Vagina (tissue), 2 donors: ENCODE data around the gene EPB41. TPM values are rescaled to one million over a fixed set of nuclear protein-coding genes. Genes with fewer than 3 reads are reported as not detected.

Experiments used
- DNase-seq, 2 donors: peaks; one replicate each; pipeline ENCODE4 v3.0.0-alpha.2; 2017; ENCODE audit errors: extremely low spot score in 2 of 2
- H3K27ac ChIP-seq: fragments of 200-600 bp; sonication (generic); one replicate; pipeline ENCODE4 v1.5.1; 2019
- H3K27me3 ChIP-seq: fragments of 200-600 bp; sonication (generic); one replicate; pipeline ENCODE4 v1.5.1; 2019
- H3K36me3 ChIP-seq, 2 donors: fragments of 200-600 bp; sonication (generic); one replicate each; pipeline ENCODE4 v1.5.1; 2017 to 2019
- H3K4me1 ChIP-seq: fragments of 200-600 bp; sonication (generic); one replicate; pipeline ENCODE4 v1.5.1; 2019
- H3K4me3 ChIP-seq, 2 donors: fragments of 200-600 bp; sonication (generic); 1 replicate in 1 of 2; 2 replicates in 1 of 2; pipeline ENCODE4 v1.5.1; 2016 to 2019
- H3K9me3 ChIP-seq: fragments of 200-600 bp; sonication (generic); one replicate; pipeline ENCODE4 v1.5.1; 2019
- POLR2A ChIP-seq, 2 donors: fragments of 450-650 bp; IDR thresholded peaks; one replicate each; pipeline ENCODE4 v1.6.1; 2017; ENCODE audit warnings: antibody characterized with exemption in 2 of 2, mild to moderate bottlenecking in 2 of 2, moderate library complexity in 2 of 2
- POLR2AphosphoS5 ChIP-seq, 2 donors: sonication (generic); formaldehyde crosslinking; IDR thresholded peaks; one replicate each; pipeline ENCODE4 v1.9.0; 2017; ENCODE audit warnings: antibody characterized with exemption in 2 of 2, mild to moderate bottlenecking in 2 of 2, low read depth in 1 of 2; ENCODE audit not compliant: insufficient read depth in 1 of 2
- intact Hi-C: fragments of 100-400 bp; cut with DNase I; formaldehyde crosslinking; loops from one replicate; pipeline ENCODE4 v1.15.1; 2023
- total RNA-seq: library from RNA; depleted of rRNA; stranded (reverse); fragments of >200 nt; gene quantifications from one replicate; pipeline ENCODE4 v1.2.3, GENCODE V29; 2016
- TF ChIP-seq, protein P1 (sequence below), 3 experiments: fragments of 450-650 bp in 2 of 3; fragments of 200-600 bp in 1 of 3; sonication (generic) in 1 of 3; IDR thresholded peaks; one replicate each; pipeline ENCODE4 v1.5.1; 2017 to 2019; ENCODE audit warnings: antibody characterized with exemption in 3 of 3, mild to moderate bottlenecking in 2 of 3, moderate library complexity in 2 of 3

The EPB41 gene
- total RNA-seq, 1 donor from 2014 or later = 39.8 TPM

DNA sequence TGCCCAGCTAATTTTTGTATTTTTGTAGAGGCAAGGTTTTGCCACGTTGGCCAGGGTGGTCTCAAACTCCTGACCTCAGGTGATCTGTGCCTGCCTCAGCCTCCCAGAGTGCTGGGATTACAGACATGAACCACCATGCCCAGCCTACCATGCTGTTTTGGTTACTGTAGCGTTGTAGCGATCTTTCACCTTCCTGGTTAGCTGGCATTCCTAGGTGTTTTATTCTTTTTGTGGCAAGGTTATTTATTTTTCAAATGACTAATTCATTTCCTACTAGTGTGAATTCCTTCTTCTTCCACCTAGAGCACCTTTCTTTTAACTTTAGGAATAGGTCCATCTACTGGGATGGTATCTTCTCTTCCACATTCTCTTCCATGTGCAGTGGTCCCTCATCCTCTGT, 180.1 kb downstream of the EPB41 start:
- H3K4me3 ChIP-seq = no peak overlapping the region
- no peaks in the 10 kb centered on the region for H3K9me3 ChIP-seq
- TF ChIP-seq, protein P1, sequence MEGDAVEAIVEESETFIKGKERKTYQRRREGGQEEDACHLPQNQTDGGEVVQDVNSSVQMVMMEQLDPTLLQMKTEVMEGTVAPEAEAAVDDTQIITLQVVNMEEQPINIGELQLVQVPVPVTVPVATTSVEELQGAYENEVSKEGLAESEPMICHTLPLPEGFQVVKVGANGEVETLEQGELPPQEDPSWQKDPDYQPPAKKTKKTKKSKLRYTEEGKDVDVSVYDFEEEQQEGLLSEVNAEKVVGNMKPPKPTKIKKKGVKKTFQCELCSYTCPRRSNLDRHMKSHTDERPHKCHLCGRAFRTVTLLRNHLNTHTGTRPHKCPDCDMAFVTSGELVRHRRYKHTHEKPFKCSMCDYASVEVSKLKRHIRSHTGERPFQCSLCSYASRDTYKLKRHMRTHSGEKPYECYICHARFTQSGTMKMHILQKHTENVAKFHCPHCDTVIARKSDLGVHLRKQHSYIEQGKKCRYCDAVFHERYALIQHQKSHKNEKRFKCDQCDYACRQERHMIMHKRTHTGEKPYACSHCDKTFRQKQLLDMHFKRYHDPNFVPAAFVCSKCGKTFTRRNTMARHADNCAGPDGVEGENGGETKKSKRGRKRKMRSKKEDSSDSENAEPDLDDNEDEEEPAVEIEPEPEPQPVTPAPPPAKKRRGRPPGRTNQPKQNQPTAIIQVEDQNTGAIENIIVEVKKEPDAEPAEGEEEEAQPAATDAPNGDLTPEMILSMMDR (IDR thresholded peaks at IDR 0.05) = no peak
- TF ChIP-seq POLR2AphosphoS5 (IDR thresholded peaks at IDR 0.05; ENCODE audit: insufficient read depth in 1 of 2, low read depth in 1 of 2) (no peak), POLR2A (IDR thresholded peaks at IDR 0.05) (no peak)
- H3K36me3 ChIP-seq = peaks cover 0 to 5% of the 10 kb centered on the region in 2 donors
- no peaks in the 10 kb centered on the region for H3K27me3 ChIP-seq
- DNase-seq = no peak
- intact Hi-C loops = no loop called here
- no peak overlapping the region for H3K27ac ChIP-seq
- H3K4me1 ChIP-seq = no peaks in the 10 kb centered on the region

DNA sequence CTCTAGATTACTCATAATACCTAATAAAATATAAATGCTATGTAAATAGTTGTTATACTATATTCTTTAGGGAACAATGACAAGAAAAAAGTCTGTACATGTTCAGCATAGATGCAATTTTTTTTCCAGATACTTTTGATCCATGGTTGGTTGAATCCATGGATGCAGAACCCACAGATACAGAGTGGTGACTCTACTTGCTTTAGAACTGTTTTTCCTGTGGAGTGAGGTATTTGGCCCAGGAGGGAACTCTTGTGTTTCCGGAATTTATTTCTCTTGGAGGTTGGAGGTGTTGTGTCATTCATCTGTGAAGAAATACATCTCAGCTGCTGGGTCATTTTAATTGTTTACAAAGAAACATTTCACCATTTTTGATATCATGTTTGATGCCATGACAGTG, 180.6 kb downstream of the EPB41 start:
- no peaks in the 10 kb centered on the region for H3K9me3 ChIP-seq
- no peak for DNase-seq
- no peak overlapping the region for H3K27ac ChIP-seq
- peaks cover 0 to 10% of the 10 kb centered on the region in 2 donors for H3K36me3 ChIP-seq
- H3K27me3 ChIP-seq = no peaks in the 10 kb centered on the region
- H3K4me3 ChIP-seq = no peak overlapping the region
- no peaks in the 10 kb centered on the region for H3K4me1 ChIP-seq
- intact Hi-C loops = no loop called here
- TF ChIP-seq POLR2AphosphoS5 (IDR thresholded peaks at IDR 0.05; ENCODE audit: insufficient read depth in 1 of 2, low read depth in 1 of 2) (no peak), POLR2A (IDR thresholded peaks at IDR 0.05) (no peak)
- TF ChIP-seq, protein P1 (IDR thresholded peaks at IDR 0.05) = no peak

DNA sequence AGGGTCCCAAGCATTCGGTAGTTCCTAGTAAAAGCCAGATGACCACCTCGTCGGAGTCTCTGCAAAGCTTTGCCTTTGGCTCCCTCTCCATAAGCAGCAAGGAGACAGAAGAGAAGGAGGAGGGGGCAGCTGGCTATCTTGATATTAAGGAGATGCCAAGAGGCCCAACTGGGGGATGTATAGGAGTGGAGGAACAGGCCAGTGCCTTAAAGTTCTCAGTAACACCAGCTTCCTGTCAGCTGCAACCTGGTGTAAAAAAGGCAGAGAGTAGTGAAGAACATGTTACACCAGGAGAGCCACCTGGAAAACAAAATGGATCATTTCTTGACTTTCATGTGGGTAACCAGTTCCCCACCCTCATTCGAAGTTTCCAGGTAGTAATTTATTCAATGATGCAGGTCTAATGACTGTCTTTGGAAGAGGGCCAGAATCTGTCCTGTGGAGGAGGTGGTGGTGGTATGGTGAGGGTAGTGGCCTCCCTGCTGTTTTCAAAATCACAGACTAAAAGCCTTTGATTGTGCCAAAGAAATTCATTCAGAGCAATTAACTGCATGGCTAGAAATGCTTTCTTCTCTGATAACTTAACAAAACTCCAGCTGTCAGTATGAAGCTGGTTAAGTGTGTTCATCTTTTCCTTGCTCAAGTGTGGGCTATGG, 182.0 kb downstream of the EPB41 start:
- Histone ChIP-seq H3K9me3 (no peaks in the 10 kb centered on the region), H3K4me3 (no peak overlapping the region)

DNA sequence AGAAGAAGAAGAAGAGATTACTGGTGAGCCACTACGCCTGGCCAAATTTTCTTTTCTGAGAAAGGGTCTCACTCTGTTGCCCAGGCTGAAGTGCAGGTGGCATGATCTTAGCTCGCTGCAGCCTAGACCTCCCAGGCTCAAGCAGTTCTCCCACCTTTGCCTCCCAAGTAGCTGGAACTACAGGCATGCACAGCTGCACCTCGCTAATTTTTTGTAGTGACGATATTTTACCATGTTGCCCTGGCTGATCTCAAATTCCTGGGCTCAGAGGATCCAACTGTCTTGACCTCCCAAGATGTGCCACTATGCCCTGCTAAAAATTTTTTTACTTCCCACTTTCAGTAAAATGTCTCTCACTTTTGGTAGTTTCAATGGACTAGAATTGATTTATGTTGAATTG, 184.9 kb downstream of the EPB41 start:
- no peaks in the 10 kb centered on the region for H3K4me1 ChIP-seq
- no peaks in the 10 kb centered on the region for H3K27me3 ChIP-seq
- H3K9me3 ChIP-seq = no peaks in the 10 kb centered on the region
- no peak overlapping the region for H3K4me3 ChIP-seq
- no peak for TF ChIP-seq POLR2AphosphoS5 (IDR thresholded peaks at IDR 0.05; ENCODE audit: insufficient read depth in 1 of 2, low read depth in 1 of 2)
- TF ChIP-seq POLR2A (IDR thresholded peaks at IDR 0.05) = no peak
- TF ChIP-seq, protein P1 (IDR thresholded peaks at IDR 0.05) = no peak
- DNase-seq = no peak
- no peak overlapping the region for H3K27ac ChIP-seq
- intact Hi-C loops = no loop called here
- peaks cover 0 to 14% of the 10 kb centered on the region in 2 donors for H3K36me3 ChIP-seq

More for the DNA sequence above, 182.0 kb downstream of the EPB41 start:
- no peaks in the 10 kb centered on the region for H3K4me1 ChIP-seq
- H3K27me3 ChIP-seq = no peaks in the 10 kb centered on the region
- peaks cover 0 to 14% of the 10 kb centered on the region in 2 donors for H3K36me3 ChIP-seq
- no peak overlapping the region for H3K27ac ChIP-seq
- DNase-seq = no peak
- intact Hi-C loops = no loop called here
- TF ChIP-seq POLR2AphosphoS5 (IDR thresholded peaks at IDR 0.05; ENCODE audit: insufficient read depth in 1 of 2, low read depth in 1 of 2) (no peak), POLR2A (IDR thresholded peaks at IDR 0.05) (no peak)
- TF ChIP-seq, protein P1 (IDR thresholded peaks at IDR 0.05) = no peak

DNA sequence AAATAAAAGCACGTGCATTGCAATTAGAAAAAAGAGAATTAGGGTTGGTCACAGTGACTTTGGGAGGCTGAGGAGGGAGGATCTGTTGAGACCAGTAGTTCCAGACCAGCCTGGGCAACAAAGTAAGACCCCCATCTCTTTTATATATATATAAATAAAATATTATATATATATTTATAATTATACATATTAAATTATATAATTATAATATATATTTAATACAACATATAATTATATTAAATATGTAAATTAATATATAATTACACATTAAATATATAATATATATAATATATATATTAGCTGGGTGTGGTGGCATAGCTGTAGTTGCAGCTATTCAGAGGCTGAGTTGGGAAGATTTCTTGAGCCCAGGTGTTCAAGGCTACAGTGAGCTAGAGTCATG, 186.1 kb downstream of the EPB41 start:
- peaks cover 0 to 14% of the 10 kb centered on the region in 2 donors for H3K36me3 ChIP-seq
- intact Hi-C loops = no loop called here
- no peak for DNase-seq
- TF ChIP-seq, protein P1 (IDR thresholded peaks at IDR 0.05) = no peak
- TF ChIP-seq POLR2AphosphoS5 (IDR thresholded peaks at IDR 0.05; ENCODE audit: insufficient read depth in 1 of 2, low read depth in 1 of 2) (no peak), POLR2A (IDR thresholded peaks at IDR 0.05) (no peak)
- no peaks in the 10 kb centered on the region for H3K9me3 ChIP-seq
- no peak overlapping the region for H3K4me3 ChIP-seq
- H3K27me3 ChIP-seq = no peaks in the 10 kb centered on the region
- no peak overlapping the region for H3K27ac ChIP-seq
- H3K4me1 ChIP-seq = no peaks in the 10 kb centered on the region
